Measurements from ENCODE around the gene ZNF511.

The ZNF511 gene

DNA sequence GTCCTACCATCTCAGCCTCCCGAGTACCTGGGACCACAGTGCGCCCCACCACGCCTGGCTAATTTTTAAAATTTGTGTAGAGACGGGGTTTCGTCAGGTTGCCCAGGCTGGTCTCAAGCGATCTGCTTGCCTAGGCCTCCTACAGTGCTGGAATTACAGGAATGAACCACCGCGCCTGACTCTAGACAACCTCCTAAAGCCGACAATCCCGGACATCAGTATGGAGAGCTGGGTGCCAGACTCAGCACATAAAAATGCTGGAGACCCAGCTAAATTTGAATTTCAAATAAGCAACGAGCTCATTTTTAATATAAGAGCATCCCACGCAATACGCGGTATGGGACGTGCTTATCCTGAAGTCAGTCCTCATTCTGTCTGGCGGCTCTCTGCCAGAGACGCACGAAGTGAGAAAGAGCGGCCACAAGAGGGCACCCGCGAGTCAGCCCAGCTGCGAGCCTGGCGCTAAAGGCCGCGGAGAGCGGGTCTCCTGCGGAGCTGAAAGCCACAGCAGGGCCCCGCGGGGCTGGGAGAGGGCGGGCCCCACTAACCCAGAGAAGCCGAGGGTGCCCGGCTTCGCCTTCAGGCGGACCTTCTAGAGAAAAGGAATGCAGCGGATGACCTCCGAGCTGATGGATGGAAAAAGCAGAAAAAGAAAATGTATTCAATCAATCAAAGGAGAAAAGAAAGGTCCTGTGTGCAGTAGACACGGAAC lies 20.9 kb downstream of the ZNF511 start:
- Histone ChIP-seq H3K9me3 (ENCODE audit: low read depth, low read length) (no peaks in the 10 kb centered on the region), H3K4me3 (peak overlapping the region; percentile 47; the same call in 1 of the 2 replicates), H3K27ac (no peak overlapping the region), H3K9ac (ENCODE audit: insufficient read length) (no peak overlapping the region), H3K36me3 (ENCODE audit: insufficient read depth, low read length) (no peaks in the 10 kb centered on the region)
- DNase-seq (ENCODE audit: low read depth, low spot score) = peak; percentile 42
- TF ChIP-seq POLR2AphosphoS5 (IDR thresholded peaks at IDR 0.05; ENCODE audit: borderline replicate concordance, low read depth, low read length) (no peak), EZH2 (IDR thresholded peaks at IDR 0.05) (no peak), FOXP2 (optimal IDR thresholded peaks at IDR 0.05; ENCODE audit: control extremely low read depth, extremely low read length, insufficient read depth) (no peak)

DNA sequence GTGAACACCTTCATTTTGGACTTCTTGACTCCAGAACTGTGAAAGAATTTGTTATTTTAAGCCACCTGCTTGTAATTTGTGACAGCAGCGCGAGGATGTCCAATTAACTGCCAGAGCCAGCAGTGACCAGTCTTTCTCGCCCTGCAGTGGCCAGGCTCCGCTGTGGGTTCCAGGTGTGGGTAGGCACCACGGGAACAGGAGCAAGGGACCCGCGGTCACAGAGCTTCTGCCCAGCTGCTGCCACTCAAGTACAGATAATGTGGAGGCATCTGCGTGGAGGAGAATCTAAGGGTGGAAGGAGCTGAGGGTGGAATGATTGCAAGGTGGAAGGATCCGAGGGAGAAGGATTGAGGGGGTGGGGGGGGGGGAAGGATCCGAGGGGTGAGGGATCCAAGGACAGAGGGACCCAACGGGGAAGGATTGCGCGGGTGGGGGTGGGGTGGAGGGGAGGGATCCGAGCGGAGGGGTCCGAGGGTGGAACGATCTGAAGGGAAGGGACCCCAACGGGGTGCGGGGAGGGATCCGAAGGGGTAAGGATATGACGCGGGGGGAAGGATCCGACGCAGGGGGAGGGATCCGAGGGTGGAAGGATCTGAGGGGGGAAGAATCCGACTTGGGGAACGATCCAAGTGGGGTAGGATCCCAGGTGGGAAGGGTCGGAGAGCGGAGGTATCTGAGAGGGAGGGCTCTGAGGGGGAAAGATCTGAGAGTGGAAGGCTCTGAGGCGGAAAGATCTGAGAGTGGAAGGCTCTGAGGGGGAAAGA lies 24.4 kb downstream of the ZNF511 start:
- Histone ChIP-seq H3K36me3 (ENCODE audit: insufficient read depth, low read length) (no peaks in the 10 kb centered on the region), H3K9me3 (ENCODE audit: low read depth, low read length) (no peaks in the 10 kb centered on the region), H3K27ac (no peak overlapping the region), H3K9ac (ENCODE audit: insufficient read length) (no peak overlapping the region), H3K4me3 (no peak overlapping the region)
- no peak for TF ChIP-seq EZH2 (IDR thresholded peaks at IDR 0.05)
- no peak for TF ChIP-seq FOXP2 (optimal IDR thresholded peaks at IDR 0.05; ENCODE audit: control extremely low read depth, extremely low read length, insufficient read depth)
- no peak for TF ChIP-seq POLR2AphosphoS5 (IDR thresholded peaks at IDR 0.05; ENCODE audit: borderline replicate concordance, low read depth, low read length)
- DNase-seq (ENCODE audit: low read depth, low spot score) = no peak

DNA sequence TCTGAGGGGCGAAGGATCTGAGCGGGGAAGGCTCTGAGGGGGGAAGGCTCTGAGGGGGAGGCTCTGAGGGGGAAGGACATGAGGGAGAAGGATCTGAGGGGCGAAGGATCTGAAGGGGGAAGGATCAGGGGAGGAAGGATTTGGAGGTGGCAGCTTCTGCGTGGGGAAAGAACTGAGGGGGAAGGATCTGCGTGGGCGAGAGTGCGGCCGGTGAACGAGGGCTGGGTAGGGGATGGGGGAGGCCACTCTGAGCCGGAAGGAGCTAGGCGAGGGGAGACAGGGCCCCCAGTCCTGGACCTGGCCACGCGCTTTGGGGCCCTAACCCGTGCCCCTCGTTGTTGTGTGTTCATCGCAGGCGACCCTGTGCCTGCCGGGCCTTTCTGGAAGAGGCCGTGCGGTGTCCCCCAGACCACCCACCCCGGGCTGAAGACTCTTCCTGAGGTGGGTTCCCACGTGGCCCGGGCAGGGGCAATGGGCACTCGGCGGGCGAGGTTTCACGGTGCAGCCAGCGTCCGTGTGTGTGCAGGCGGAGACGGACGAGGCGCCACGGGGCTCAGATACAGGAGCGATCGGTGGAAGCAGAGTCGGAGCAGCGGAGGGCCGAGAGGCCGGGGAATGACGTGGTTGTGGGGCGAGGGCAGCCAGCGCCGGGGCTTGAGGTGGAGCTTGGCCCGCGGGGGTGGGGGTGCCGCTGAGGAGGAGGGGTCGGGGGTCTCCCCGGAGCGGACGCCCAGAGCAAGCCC lies 26.0 kb downstream of the ZNF511 start:
- Histone ChIP-seq H3K9ac (ENCODE audit: insufficient read length) (no peak overlapping the region), H3K9me3 (ENCODE audit: low read depth, low read length) (no peaks in the 10 kb centered on the region), H3K27ac (no peak overlapping the region), H3K4me3 (peak overlapping the region; percentile 49; the same call in 1 of the 2 replicates), H3K36me3 (ENCODE audit: insufficient read depth, low read length) (no peaks in the 10 kb centered on the region)
- TF ChIP-seq POLR2AphosphoS5 (IDR thresholded peaks at IDR 0.05; ENCODE audit: borderline replicate concordance, low read depth, low read length) (no peak), EZH2 (IDR thresholded peaks at IDR 0.05) (no peak), FOXP2 (optimal IDR thresholded peaks at IDR 0.05; ENCODE audit: control extremely low read depth, extremely low read length, insufficient read depth) (no peak)
- no peak for DNase-seq (ENCODE audit: low read depth, low spot score)

- no peak for DNase-seq (ENCODE audit: low read depth, low spot score)
- peak overlapping the region; percentile 49 for H3K4me3 ChIP-seq
These were observed 26.8 kb downstream of the ZNF511 start for GRCh38 chr10:133335246-133336117.

DNA sequence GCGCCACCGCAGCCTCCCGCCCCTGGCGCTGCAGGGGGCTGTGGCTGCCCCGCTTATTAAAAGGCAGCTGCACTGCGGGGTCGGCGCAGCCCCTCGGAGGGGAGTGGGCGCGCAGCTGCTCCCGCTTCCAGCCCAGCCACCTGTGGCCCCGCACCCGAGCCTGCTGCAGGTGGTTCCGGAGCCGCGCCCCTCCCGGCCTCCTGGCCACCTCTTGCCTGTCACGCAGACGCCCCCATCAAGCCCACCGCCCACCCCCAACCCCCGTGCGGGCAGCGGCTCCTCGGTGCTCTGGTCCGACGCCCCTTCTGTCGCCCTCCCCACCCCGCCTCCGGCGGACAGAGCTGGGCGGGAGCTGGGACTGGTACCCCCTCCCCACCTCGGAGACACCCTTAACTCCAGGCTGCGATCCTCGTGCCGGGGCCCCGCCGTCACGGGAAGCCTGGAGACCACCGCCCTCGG lies 27.4 kb downstream of the ZNF511 start:
- H3K9ac ChIP-seq (ENCODE audit: insufficient read length) = no peak overlapping the region
- TF ChIP-seq FOXP2 (optimal IDR thresholded peaks at IDR 0.05; ENCODE audit: control extremely low read depth, extremely low read length, insufficient read depth) = no peak
- no peak for TF ChIP-seq POLR2AphosphoS5 (IDR thresholded peaks at IDR 0.05; ENCODE audit: borderline replicate concordance, low read depth, low read length)
- H3K9me3 ChIP-seq (ENCODE audit: low read depth, low read length) = no peaks in the 10 kb centered on the region
- no peak overlapping the region; the same call in 1 of the 2 replicates for H3K4me3 ChIP-seq
- DNase-seq (ENCODE audit: low read depth, low spot score) = no peak
- no peak overlapping the region for H3K27ac ChIP-seq
- H3K36me3 ChIP-seq (ENCODE audit: insufficient read depth, low read length) = no peaks in the 10 kb centered on the region

More at GRCh38 chr10:133335246-133336117, 26.8 kb downstream of the ZNF511 start:
- Histone ChIP-seq H3K9ac (ENCODE audit: insufficient read length) (no peak overlapping the region), H3K36me3 (ENCODE audit: insufficient read depth, low read length) (no peaks in the 10 kb centered on the region), H3K9me3 (ENCODE audit: low read depth, low read length) (no peaks in the 10 kb centered on the region), H3K27ac (no peak overlapping the region)
- TF ChIP-seq EZH2 (IDR thresholded peaks at IDR 0.05) (no peak), POLR2AphosphoS5 (IDR thresholded peaks at IDR 0.05; ENCODE audit: borderline replicate concordance, low read depth, low read length) (no peak), FOXP2 (optimal IDR thresholded peaks at IDR 0.05; ENCODE audit: control extremely low read depth, extremely low read length, insufficient read depth) (no peak)

DNA sequence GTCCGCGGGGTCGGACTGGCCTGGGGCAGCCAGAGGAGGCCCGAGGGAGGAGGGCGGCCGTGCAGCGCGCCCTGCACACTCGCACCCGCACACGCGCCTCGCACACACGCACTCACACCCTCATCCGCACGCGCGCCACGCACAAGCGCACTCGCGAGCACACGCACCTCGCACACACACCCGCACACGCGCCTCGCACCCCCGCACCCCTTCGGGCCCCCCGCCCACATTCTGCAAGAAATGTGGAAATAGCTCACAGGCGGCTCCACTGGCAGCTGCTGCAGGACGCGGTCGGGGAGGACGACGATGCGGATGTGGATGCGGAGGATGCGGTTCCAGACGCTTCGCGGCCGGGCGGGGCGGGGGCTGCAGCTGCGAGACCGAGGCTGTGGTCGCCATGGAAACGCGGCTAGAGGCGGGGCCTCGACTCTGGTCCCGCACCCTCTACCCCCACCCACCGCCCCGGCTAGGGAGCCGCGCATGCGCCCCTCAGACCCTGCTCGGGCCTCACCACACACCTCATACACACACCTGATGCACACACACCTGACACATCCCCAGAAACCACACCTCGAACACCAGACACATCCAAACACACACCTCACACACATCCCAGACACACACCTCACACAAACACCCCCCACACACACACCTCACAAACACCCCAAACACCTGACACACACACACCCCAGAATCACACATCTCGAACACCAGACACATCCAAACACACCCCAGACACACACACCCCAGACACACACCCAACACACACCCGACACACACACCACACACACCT lies 28.1 kb downstream of the ZNF511 start, which contains the start of gene CALY:
Gene CALY, minus strand, starts transcription at position 320 of the 793 bp plus-strand sequence. CDS start 7,907 bp downstream, outside the sequence.
- Histone ChIP-seq H3K27ac (no peak within 1 kb of the TSS), H3K9ac (ENCODE audit: insufficient read length) (no peak within 1 kb of the TSS), H3K36me3 (ENCODE audit: insufficient read depth, low read length) (no peaks in the 10 kb centered on the region), H3K4me3 (no peak within 1 kb of the TSS; the same call in 1 of the 2 replicates), H3K9me3 (ENCODE audit: low read depth, low read length) (no peaks in the 10 kb centered on the region)
- TF ChIP-seq POLR2AphosphoS5 (IDR thresholded peaks at IDR 0.05; ENCODE audit: borderline replicate concordance, low read depth, low read length) (no peak), EZH2 (IDR thresholded peaks at IDR 0.05) (no peak), FOXP2 (optimal IDR thresholded peaks at IDR 0.05; ENCODE audit: control extremely low read depth, extremely low read length, insufficient read depth) (no peak)
- DNase-seq (ENCODE audit: low read depth, low spot score) = no peak

GRCh38 chr10:133337370-133337725 lies 28.6 kb downstream of the ZNF511 start:
- DNase-seq (ENCODE audit: low read depth, low spot score) = no peak
- TF ChIP-seq POLR2AphosphoS5 (IDR thresholded peaks at IDR 0.05; ENCODE audit: borderline replicate concordance, low read depth, low read length) = no peak
- TF ChIP-seq EZH2 (IDR thresholded peaks at IDR 0.05) = no peak
- no peak for TF ChIP-seq FOXP2 (optimal IDR thresholded peaks at IDR 0.05; ENCODE audit: control extremely low read depth, extremely low read length, insufficient read depth)
- Histone ChIP-seq H3K9me3 (ENCODE audit: low read depth, low read length) (no peaks in the 10 kb centered on the region), H3K9ac (ENCODE audit: insufficient read length) (no peak overlapping the region), H3K4me3 (no peak overlapping the region), H3K27ac (no peak overlapping the region), H3K36me3 (ENCODE audit: insufficient read depth, low read length) (no peaks in the 10 kb centered on the region)

Measured in SK-N-MC (cell line).